NCI-H146 (cell line): ENCODE data around the gene ADIPOR1.
"Not testable (repeated sequence)": the region's sequence is repeated elsewhere in the genome, so short reads cannot be mapped to it uniquely, and the experiment has no call there.

Experiments used
- DNase-seq: peaks from one replicate; lab custom pipeline; 2025; lab: John Stamatoyannopoulos, UW

Gene ADIPOR1

GRCh38 chr1:202936409-202936808, 21.7 kb downstream of the ADIPOR1 start:
- not testable (repeated sequence) for DNase-seq

DNA sequence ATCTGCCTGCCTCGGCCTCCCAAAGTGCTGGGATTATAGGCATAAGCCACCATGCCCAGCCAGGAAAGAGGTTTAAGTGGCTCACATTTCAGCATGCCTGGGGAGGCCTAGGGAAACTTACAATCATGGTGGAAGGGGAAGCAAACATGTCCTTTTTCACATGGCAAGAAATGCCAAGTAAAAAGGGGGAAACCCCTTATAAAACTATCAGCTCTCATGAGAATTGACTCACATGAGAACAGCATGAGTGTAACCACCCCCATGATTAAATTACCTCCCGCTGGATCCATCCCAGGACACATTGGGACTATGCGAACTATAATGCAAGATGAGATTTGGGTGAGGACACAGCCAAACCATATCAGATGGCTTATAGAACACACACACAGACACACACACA, 22.3 kb downstream of the ADIPOR1 start:
- no peak for DNase-seq

DNA sequence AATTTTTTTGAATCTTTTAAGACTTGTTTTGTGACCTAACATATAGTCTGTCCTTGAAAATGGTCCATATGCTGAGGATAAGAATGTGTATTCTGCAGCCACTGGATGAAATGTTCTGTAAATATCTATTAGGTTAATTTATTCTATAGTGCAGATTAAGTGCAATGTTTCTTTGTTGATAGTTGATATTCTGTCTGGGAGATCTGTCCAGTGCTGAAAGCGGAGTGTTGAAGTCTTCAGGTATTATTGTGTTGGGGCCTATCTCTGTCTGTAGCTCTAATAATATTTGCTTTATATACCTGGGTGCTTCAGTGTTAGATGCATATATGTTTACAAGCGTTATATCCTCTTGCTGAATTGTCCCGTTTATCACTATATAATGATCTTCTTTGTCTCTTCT, 23.4 kb downstream of the ADIPOR1 start:
- no peak for DNase-seq

- no peak for DNase-seq
Measured at GRCh38 chr1:202932476-202932875, 25.6 kb downstream of the ADIPOR1 start.

GRCh38 chr1:202926581-202927491, 31.3 kb downstream of the ADIPOR1 start, which contains the start of gene KLHL12:
KLHL12 (minus strand) TSS chr1:202927234; CDS start chr1:202925162, 2,072 bp downstream.
- DNase-seq: peak; percentile 98

DNA sequence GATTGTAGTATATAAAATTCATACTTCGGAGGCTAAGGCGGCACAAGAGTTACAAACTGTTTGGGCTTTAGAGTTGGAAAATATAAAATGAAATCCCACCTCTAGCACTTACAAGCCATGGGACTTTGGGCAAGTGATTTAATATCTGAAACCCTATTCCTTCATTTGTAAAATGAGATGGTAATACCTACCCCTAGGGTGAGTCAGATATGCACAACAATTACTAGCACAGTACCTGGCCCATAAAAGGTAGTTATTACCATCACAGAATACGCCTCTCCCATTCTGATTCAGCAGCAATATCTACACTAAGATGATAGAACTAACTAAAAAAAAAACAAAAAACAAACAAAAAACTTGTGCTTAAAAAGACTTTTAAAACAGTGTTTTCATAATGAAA, 34.6 kb downstream of the ADIPOR1 start:
- DNase-seq: peak; percentile 20

DNA sequence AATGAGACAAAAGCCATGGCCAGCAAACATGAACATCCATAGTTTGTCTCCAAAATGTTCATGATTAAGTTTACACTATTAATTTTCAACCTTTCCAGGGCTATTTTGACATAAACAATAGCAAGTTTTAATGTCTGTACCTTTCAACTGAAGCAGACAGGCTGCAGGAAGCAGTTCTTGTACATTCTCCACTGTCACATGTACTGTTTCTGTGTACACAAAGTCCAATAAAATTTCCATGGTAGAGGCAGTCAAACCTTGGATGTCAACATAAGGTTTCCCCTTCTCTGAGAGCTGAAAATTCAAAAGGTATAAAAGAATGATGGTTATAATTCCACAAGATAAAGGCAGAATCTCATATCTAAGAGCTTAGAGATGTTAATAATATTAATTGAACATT, 38.5 kb downstream of the ADIPOR1 start:
- no peak for DNase-seq

GRCh38 chr1:202915146-202915545, 43.0 kb downstream of the ADIPOR1 start:
- DNase-seq: peak; percentile 54

- DNase-seq: not testable (repeated sequence)
Measured at GRCh38 chr1:202912476-202912875, 45.6 kb downstream of the ADIPOR1 start.

DNA sequence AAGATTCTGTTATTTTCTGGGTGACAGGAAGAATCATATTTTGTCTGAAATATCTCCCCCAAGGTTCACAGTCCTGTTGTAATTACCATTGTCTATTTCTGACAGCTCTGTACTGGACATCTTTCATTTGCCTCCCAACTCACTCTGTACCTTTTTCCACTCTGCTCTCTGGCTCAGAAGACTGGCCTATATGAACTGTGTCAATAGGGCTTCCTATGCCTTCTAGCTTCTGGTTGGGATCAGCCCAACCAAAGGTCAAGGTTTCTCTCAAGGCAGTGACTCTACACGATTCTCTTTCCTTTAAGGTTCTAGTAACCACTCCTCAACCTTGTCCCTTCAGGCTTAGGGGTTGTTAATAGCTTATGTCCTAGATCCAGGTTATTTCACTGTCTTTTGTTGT, 48.6 kb downstream of the ADIPOR1 start:
- DNase-seq: no peak

DNA sequence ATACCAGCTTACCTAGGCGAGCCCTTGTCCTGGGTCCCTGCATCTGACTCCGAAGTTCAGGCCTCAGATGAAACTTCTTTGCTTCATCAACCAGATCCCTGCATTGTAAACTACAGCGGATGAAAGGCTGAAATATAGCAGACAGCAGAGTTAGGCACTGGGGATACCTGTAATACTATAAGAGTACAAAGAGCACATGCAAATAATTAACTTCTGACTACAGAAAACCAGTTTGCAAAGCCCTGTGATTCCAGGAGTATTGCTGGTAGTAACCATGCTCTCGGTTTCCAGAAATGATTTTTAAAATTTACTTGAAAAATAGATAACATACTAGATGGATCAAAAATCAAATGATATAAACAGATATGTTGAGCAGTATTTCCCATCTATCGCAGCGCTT, 49.1 kb downstream of the ADIPOR1 start:
- DNase-seq: no peak

DNA sequence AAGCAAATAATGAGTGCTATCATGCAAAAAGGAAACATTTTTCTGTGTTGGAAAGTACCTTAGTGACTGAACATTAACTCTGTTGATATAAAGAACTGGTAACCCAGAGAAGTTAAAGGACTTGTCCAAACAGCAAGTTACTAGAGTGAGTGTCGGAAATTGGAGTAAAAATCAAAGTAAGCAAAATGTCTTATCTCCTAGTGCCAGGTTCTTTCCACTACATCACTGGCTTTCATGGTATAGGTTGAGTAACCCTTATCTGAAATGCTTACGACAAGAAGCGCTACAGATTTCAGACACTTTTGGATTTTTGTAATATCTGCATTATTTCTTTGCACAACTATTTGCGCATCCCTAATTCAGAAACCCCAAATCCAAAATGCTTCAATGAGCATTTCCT, 52.8 kb downstream of the ADIPOR1 start:
- DNase-seq: no peak

- not testable (repeated sequence) for DNase-seq
Measured at GRCh38 chr1:202903808-202904207, 54.3 kb downstream of the ADIPOR1 start.

DNA sequence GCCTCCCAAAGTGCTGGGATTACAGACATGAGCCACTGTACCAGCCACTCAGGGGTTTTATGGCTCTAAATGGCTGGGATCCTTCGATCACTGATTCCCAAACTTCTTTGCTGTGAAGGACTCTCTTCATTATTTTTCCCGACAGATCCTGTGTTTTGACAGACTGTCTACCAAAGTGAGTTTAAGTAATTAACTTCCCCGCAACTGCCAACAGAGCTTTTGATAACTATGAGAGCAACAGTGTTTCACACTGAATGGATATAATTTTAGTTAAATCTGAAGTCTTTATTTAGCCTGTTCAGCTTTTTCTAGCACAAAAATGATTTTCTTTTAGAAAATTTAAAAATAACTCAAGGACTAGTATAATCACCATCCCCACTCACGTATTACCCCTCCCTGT, 56.6 kb downstream of the ADIPOR1 start:
- no peak for DNase-seq

DNA sequence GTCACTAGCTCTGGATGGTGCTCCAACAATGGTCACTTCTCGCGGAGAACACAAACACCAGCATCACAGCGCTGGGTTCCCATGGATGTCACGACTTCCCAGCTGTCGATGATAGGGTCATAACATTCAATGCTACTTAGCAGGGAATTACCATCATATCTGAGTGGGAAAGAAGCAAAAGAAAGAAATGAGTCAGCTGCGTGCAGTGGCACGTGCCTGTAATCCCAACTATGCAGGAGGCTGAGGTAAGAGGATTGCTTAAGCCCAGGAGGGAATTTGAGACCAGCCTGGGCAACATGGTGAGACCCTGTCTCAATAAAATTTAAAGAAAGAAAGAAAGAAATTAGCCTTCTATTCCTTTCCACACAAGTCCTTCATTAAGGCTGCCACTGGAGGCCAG, 65.6 kb downstream of the ADIPOR1 start:
- DNase-seq: no peak
